GM19043 (cell line): Measurements from ENCODE around the gene MAML2.

Experiments
- ATAC-seq: cut with Tn5 transposase; IDR thresholded peaks from one replicate; pipeline ENCODE4 v1.9.1; 2021; ENCODE audit warnings: low read depth; ENCODE audit not compliant: unreplicated experiment

Gene MAML2

GRCh38 chr11:96167787-96168186 lies 175.2 kb downstream of the MAML2 start:
- ATAC-seq: no peak

- ATAC-seq: no peak
These were observed 175.7 kb downstream of the MAML2 start for GRCh38 chr11:96167203-96167758.

- no peak for ATAC-seq
These were observed 180.0 kb downstream of the MAML2 start for GRCh38 chr11:96162816-96163499.

- ATAC-seq: no peak
These were observed 181.5 kb downstream of the MAML2 start for GRCh38 chr11:96161307-96162089.

- ATAC-seq: no peak
These were observed 182.2 kb downstream of the MAML2 start for GRCh38 chr11:96160732-96161306.

GRCh38 chr11:96159968-96160367 lies 183.0 kb downstream of the MAML2 start:
- no peak for ATAC-seq

GRCh38 chr11:96158126-96158525 lies 184.9 kb downstream of the MAML2 start:
- ATAC-seq: no peak

GRCh38 chr11:96157517-96157873 lies 185.5 kb downstream of the MAML2 start:
- ATAC-seq: no peak

GRCh38 chr11:96156379-96156722 lies 186.6 kb downstream of the MAML2 start:
- no peak for ATAC-seq

GRCh38 chr11:96155627-96156378 lies 187.2 kb downstream of the MAML2 start:
- ATAC-seq: peak; percentile 58

- no peak for ATAC-seq
These were observed 188.0 kb downstream of the MAML2 start for GRCh38 chr11:96154802-96155520.

- no peak for ATAC-seq
These were observed 190.4 kb downstream of the MAML2 start for GRCh38 chr11:96152623-96153022.

- no peak for ATAC-seq
These were observed 191.5 kb downstream of the MAML2 start for GRCh38 chr11:96151501-96151900.

- ATAC-seq: no peak
These were observed 192.4 kb downstream of the MAML2 start for GRCh38 chr11:96150609-96151008.

GRCh38 chr11:96149743-96150555 lies 193.0 kb downstream of the MAML2 start:
- no peak for ATAC-seq

- ATAC-seq: no peak
These were observed 195.0 kb downstream of the MAML2 start for GRCh38 chr11:96147906-96148486.

- ATAC-seq: no peak
These were observed 195.8 kb downstream of the MAML2 start for GRCh38 chr11:96147186-96147585.

- ATAC-seq: no peak
These were observed 196.2 kb downstream of the MAML2 start for GRCh38 chr11:96146765-96147164.

- ATAC-seq: no peak
These were observed 197.8 kb downstream of the MAML2 start for GRCh38 chr11:96145163-96145585.
